K562 (cell line): Measurements from ENCODE around the gene JPH2. TPM values are rescaled to one million over a fixed set of nuclear protein-coding genes. Genes with fewer than 3 reads are reported as not detected.

Experiments
- ATAC-seq: fragments of 200-7000 bp; cut with Tn5 transposase; 3 replicates; pipeline ENCODE4 v1.9.1; 2020; ENCODE audit warnings: moderate library complexity
- BruUV-seq: library from RNA; stranded (reverse); fragments of 400-500 nt; replicated peaks from 2 replicates; lab custom pipeline; 2021; lab: Mats Ljungman, UMichigan
- CTCF ChIA-PET: fragments of 300-600 bp; formaldehyde crosslinking; extraction: SDS; loops from one replicate; lab custom pipeline; 2021; ENCODE audit warnings: low intra/inter-chr PET ratio; lab: Yijun Ruan, JAX
- POLR2A ChIA-PET: fragments of 300-600, 350-650 bp; sonication (Branson Sonifier 250); formaldehyde crosslinking; extraction: SDS; loops from one replicate; lab custom pipeline; 2021; ENCODE audit warnings: antibody characterized with exemption, inconsistent platforms; lab: Yijun Ruan, JAX
- DNase-seq, 4 experiments: peaks; one replicate each; pipeline versions ENCODE4 v3.0.0 to v3.0.0-alpha.2; 2011 to 2018; ENCODE audit warnings: low spot score in 3 of 4, mixed read lengths in 3 of 4; ENCODE audit errors: extremely low read depth in 1 of 4
- FAIRE-seq: peaks from 2 replicates; lab custom pipeline; 2011; peaks lifted over from hg19 to GRCh38; lab: Jason Lieb, UNC
- H2AFZ ChIP-seq: 2 replicates; pipeline ENCODE4 v1.6.0; 2011; ENCODE audit warnings: low read depth, low read length, control low read depth, inconsistent platforms
- H3K27ac ChIP-seq: fragments of 200-600 bp; 3 replicates; pipeline ENCODE4 v1.8.0; 2011; ENCODE audit warnings: low read depth, mild to moderate bottlenecking, control low read depth, inconsistent platforms, low read length, moderate library complexity, mixed read lengths; ENCODE audit errors: extremely low read depth
- H3K27me3 ChIP-seq, 2 experiments: fragments of 300-600 bp in 1 of 2; 2 replicates in 1 of 2; 3 replicates in 1 of 2; pipeline versions ENCODE4 v1.6.0 to v1.8.0; 2011; ENCODE audit warnings: inconsistent platforms in 2 of 2, low read length in 2 of 2, mild to moderate bottlenecking in 1 of 2, mixed read lengths in 1 of 2, moderate library complexity in 1 of 2; ENCODE audit not compliant: control insufficient read depth in 2 of 2, insufficient read depth in 2 of 2
- H3K36me3 ChIP-seq: fragments of 300-600 bp; 3 replicates; pipeline ENCODE4 v1.8.0; 2011; ENCODE audit warnings: mild to moderate bottlenecking, low read length, inconsistent platforms; ENCODE audit not compliant: control insufficient read depth, insufficient read depth
- H3K4me1 ChIP-seq, 2 experiments: fragments of 200-600 bp in 1 of 2; replicated peaks in 1 of 2; 2 replicates in 1 of 2; 3 replicates in 1 of 2; pipeline versions ENCODE4 v1.5.1 to v1.8.0; 2011; ENCODE audit warnings: inconsistent platforms in 2 of 2, low read length in 2 of 2, mild to moderate bottlenecking in 1 of 2, mixed read lengths in 1 of 2, moderate library complexity in 1 of 2; ENCODE audit not compliant: control insufficient read depth in 2 of 2, insufficient read depth in 2 of 2
- H3K4me2 ChIP-seq: 2 replicates; pipeline ENCODE4 v1.6.1; 2011; ENCODE audit warnings: low read length, control low read depth, inconsistent platforms, mixed read lengths; ENCODE audit not compliant: insufficient read depth
- H3K4me3 ChIP-seq: fragments of 200-600 bp; sonication (generic), shearing (Covaris generic); 2 replicates; pipeline ENCODE4 v1.5.1; 2016; ENCODE audit warnings: control low read depth, inconsistent platforms
- H3K79me2 ChIP-seq: fragments of 200-600 bp; 3 replicates; pipeline ENCODE4 v1.8.0; 2011; ENCODE audit warnings: low read length, inconsistent platforms; ENCODE audit not compliant: control insufficient read depth, insufficient read depth
- H3K9ac ChIP-seq, 2 experiments: 2 replicates each; pipeline versions ENCODE4 v1.6.0 to v1.6.1; 2011; ENCODE audit warnings: low read depth in 2 of 2, low read length in 2 of 2, control low read depth in 1 of 2, inconsistent platforms in 1 of 2, mild to moderate bottlenecking in 1 of 2, mixed read lengths in 1 of 2; ENCODE audit not compliant: insufficient read depth in 1 of 2
- H3K9me1 ChIP-seq: one replicate; pipeline ENCODE4 v1.6.0; 2011; ENCODE audit warnings: inconsistent platforms, mild to moderate bottlenecking, low read length, moderate library complexity; ENCODE audit not compliant: control insufficient read depth, insufficient read depth
- H3K9me3 ChIP-seq: replicated peaks from 2 replicates; pipeline ENCODE4 v1.5.1; 2011; ENCODE audit warnings: low read depth, low read length, inconsistent platforms; ENCODE audit not compliant: control insufficient read depth, insufficient read depth
- H4K20me1 ChIP-seq: replicated peaks from 2 replicates; pipeline ENCODE4 v1.6.1; 2011; ENCODE audit warnings: low read length, inconsistent platforms, mixed read lengths; ENCODE audit not compliant: control insufficient read depth, insufficient read depth
- DNMT1 ChIP-seq: fragments of 450-650 bp; IDR thresholded peaks from 2 replicates; pipeline ENCODE4 v1.6.1; 2016; ENCODE audit warnings: antibody characterized with exemption, mild to moderate bottlenecking
- FOXK2 ChIP-seq, 2 experiments: fragments of 450-650 bp; IDR thresholded peaks in 1 of 2; conservative IDR thresholded peaks in 1 of 2; 2 replicates each; pipeline ENCODE4 v1.6.1; 2016; ENCODE audit warnings: low read depth in 2 of 2, mild to moderate bottlenecking in 1 of 2
- ILF3 ChIP-seq: fragments of 450-650 bp; IDR thresholded peaks from 2 replicates; pipeline ENCODE4 v1.6.1; 2018; ENCODE audit warnings: antibody characterized with exemption, mild to moderate bottlenecking, moderate library complexity, borderline replicate concordance
- KDM1A ChIP-seq, 2 experiments: fragments of 450-650 bp; IDR thresholded peaks; 2 replicates each; pipeline ENCODE4 v1.6.1; 2016; ENCODE audit warnings: mild to moderate bottlenecking in 2 of 2
- KLF10 ChIP-seq: fragments of 250-450 bp; sonication (Bioruptor Pico); IDR thresholded peaks from 2 replicates; pipeline ENCODE4 v1.6.1; 2021; ENCODE audit warnings: matching md5 sums
- NKRF ChIP-seq: fragments of 450-650 bp; IDR thresholded peaks from 2 replicates; pipeline ENCODE4 v1.6.1; 2016; ENCODE audit warnings: borderline replicate concordance
- TAF1 ChIP-seq: IDR thresholded peaks from 2 replicates; pipeline ENCODE4 v1.6.1; 2011; ENCODE audit warnings: mild to moderate bottlenecking, low read length, moderate library complexity; ENCODE audit not compliant: insufficient read depth, control insufficient read depth, severe bottlenecking; ENCODE audit errors: extremely low read depth
- TAL1 ChIP-seq: fragments of 450-650 bp; IDR thresholded peaks from 2 replicates; pipeline ENCODE4 v1.6.1; 2016; ENCODE audit warnings: mild to moderate bottlenecking
- TFAM ChIP-seq: fragments of 250-450 bp; sonication (Bioruptor Pico); conservative IDR thresholded peaks from 2 replicates; pipeline ENCODE4 v1.5.0; 2021; ENCODE audit warnings: mild to moderate bottlenecking, moderate library complexity
- U2AF1 ChIP-seq: fragments of 200-400 bp; formaldehyde crosslinking; optimal IDR thresholded peaks from 2 replicates; pipeline ENCODE3; 2017; ENCODE audit warnings: mild to moderate bottlenecking, low read depth, low read length, moderate library complexity
- ZFX ChIP-seq: sonication (generic); formaldehyde crosslinking; IDR thresholded peaks from 2 replicates; pipeline ENCODE4 v1.8.0; 2022; ENCODE audit warnings: mild to moderate bottlenecking, missing genetic modification reagents, moderate library complexity
- ZNF140 ChIP-seq: fragments of 250-450 bp; sonication (Bioruptor Pico); IDR thresholded peaks from 2 replicates; pipeline ENCODE4 v1.8.0; 2021; ENCODE audit warnings: moderate library complexity, mild to moderate bottlenecking, inconsistent platforms
- ZNF324 ChIP-seq: fragments of 250-450 bp; sonication (Bioruptor Pico); IDR thresholded peaks from 2 replicates; pipeline ENCODE4 v1.4.0; 2020; ENCODE audit warnings: mild to moderate bottlenecking
- WGBS: fragments of 100-300 bp; shearing (Covaris generic); methylation state at CpG from one replicate; pipeline ENCODE4 v1.1.6; 2016; ENCODE audit warnings: low coverage, mixed read lengths; ENCODE audit not compliant: insufficient coverage; ENCODE audit errors: missing lambda C conversion rate; 5-methylcytosine and 5-hydroxymethylcytosine counted together
- in situ Hi-C: fragments of 300-500 bp; cut with MboI; formaldehyde crosslinking; loops from 4 replicates; pipeline ENCODE4 v1.15.0; 2018; ENCODE audit warnings: inconsistent platforms, mixed read lengths
- intact Hi-C: fragments of 100-400 bp; cut with micrococcal nuclease; formaldehyde crosslinking; loops from 2 replicates; pipeline ENCODE4 v1.14.2; 2022
- polyA plus RNA-seq, 8 experiments: library from polyadenylated mRNA; depleted of rRNA in 4 of 8; stranded (reverse) in 5 of 8; unstranded in 3 of 8; fragments of >200 nt; fragmentation: Nextera tagmentation in 2 of 8; fragmentation: Illumina TruSeq in 1 of 8; extraction: Ambion mirVana in 2 of 8; extraction: Trizol in 1 of 8; gene quantifications; 2 replicates each; pipeline versions ENCODE4 v1.2.1 to v1.2.3, GENCODE V29; 2011 to 2014; ENCODE audit warnings: inconsistent platforms in 1 of 8, missing spikeins in 1 of 8
- total RNA-seq, 7 experiments: library from RNA; depleted of rRNA in 6 of 7; stranded (reverse); fragments of >200 nt in 6 of 7; fragmentation: Illumina TruSeq in 2 of 7; extraction: Trizol in 2 of 7; gene quantifications; 2 replicates each; pipeline versions ENCODE4 v1.2.1 to v1.2.3, GENCODE V29; 2011 to 2021; ENCODE audit warnings: low replicate concordance in 1 of 7
- TF ChIP-seq, protein P1 (sequence below): fragments of 250-450 bp; sonication (Bioruptor Pico); IDR thresholded peaks from 2 replicates; pipeline ENCODE4 v1.5.0; 2020; ENCODE audit warnings: mild to moderate bottlenecking

The JPH2 gene
- total and polyA plus RNA-seq, 9 of the 15 experiments (the other 6 are each of a cell fraction or from before 2014, with no cell fraction given) = not detected

DNA sequence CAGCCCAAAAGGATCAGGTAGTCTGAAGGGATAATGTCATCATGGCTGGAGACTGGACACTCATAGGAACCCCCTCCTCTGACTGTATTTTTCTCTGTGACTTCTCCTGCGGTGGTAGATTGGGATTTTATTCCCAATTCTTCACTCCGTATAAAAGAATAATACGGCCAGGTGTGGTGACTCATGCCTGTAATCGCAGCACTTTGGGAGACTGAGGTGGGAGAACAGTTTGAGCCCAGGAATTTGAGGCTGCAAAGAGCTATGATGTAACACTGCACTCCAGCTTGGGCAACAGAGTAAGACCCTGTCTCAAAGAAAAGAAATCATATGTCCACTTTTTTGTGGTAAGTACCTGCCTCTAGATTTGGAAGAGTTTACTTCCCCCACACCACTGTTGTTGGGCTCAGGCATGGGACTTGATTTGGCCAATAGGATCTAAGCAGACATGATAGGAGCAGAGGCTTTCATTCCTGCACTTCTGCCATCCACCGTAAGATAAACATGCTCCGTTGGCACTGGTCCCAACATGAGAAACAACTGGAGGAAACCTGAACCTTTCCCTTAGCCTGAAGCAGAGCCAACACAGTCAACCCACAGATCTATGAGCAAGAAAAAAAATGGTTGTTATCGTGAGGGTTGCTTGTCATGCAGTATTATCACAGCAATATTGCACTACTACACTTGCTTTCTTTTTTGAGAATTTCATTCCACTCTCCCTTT is 82.0 kb downstream of the JPH2 start:
- Histone ChIP-seq H3K4me2 (no peak overlapping the region), H3K27me3 (no peaks in the 10 kb centered on the region; a peak in 1 of 5 replicates), H3K36me3 (no peaks in the 10 kb centered on the region), H2AFZ (no peak overlapping the region), H4K20me1 (no peaks in the 10 kb centered on the region), H3K79me2 (no peaks in the 10 kb centered on the region), H3K27ac (no peak overlapping the region), H3K9me3 (no peaks in the 10 kb centered on the region), H3K9me1 (no peaks in the 10 kb centered on the region), H3K4me1 (no peaks in the 10 kb centered on the region), H3K9ac (no peak overlapping the region), H3K4me3 (no peak overlapping the region)
- in situ Hi-C loops = no loop called here
- TF ChIP-seq ZNF324 (CRISPR knock-in tag) = no peak
- TF ChIP-seq DNMT1 = no peak
- TF ChIP-seq, protein P1, sequence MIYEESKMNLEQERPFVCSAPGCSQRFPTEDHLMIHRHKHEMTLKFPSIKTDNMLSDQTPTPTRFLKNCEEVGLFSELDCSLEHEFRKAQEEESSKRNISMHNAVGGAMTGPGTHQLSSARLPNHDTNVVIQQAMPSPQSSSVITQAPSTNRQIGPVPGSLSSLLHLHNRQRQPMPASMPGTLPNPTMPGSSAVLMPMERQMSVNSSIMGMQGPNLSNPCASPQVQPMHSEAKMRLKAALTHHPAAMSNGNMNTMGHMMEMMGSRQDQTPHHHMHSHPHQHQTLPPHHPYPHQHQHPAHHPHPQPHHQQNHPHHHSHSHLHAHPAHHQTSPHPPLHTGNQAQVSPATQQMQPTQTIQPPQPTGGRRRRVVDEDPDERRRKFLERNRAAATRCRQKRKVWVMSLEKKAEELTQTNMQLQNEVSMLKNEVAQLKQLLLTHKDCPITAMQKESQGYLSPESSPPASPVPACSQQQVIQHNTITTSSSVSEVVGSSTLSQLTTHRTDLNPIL = no peak
- no peak for TF ChIP-seq ILF3
- TF ChIP-seq ZNF140 = no peak
- TF ChIP-seq NKRF = no peak
- TF ChIP-seq TAF1 = no peak
- no peak for TF ChIP-seq ZFX (CRISPR knock-in tag)
- no peak for TF ChIP-seq U2AF1
- no peak for TF ChIP-seq TFAM
- TF ChIP-seq FOXK2 (conservative IDR thresholded peaks at IDR 0.05 in 1 of 2, IDR thresholded peaks at IDR 0.05 in 1 of 2; ENCODE audit: low read depth in 2 of 2) = no peak
- TF ChIP-seq KLF10 = no peak
- TF ChIP-seq TAL1 = no peak
- TF ChIP-seq KDM1A (IDR thresholded peaks at IDR 0.05) = no peak
- DNase-seq (no peak), FAIRE-seq (no peak), ATAC-seq (no peak)
- no TSS peak for BruUV-seq
- POLR2A ChIA-PET = interaction anchor here (0.6 kb wide), 1 partner anchor 1718 kb away, joined by 3 read pairs; no protein-coding TSS in a partner anchor
- intact Hi-C loops = no loop called here
- CTCF ChIA-PET = no interaction called here
- WGBS = 1% methylated on average over 7 of the region's 7 CpGs
